Fibroblast of skin of right quadriceps (primary cell): ENCODE results near the gene TLK1.
A peak's percentile ranks its signal among the peaks of the same experiment; 100 is the strongest.

Experiments
- DNase-seq: peaks from one replicate; pipeline ENCODE4 v3.0.0-alpha.2; 2013

TLK1 gene

GRCh38 chr2:170991398-170992182, 169.1 kb downstream of the TLK1 start:
- no peak for DNase-seq

DNA sequence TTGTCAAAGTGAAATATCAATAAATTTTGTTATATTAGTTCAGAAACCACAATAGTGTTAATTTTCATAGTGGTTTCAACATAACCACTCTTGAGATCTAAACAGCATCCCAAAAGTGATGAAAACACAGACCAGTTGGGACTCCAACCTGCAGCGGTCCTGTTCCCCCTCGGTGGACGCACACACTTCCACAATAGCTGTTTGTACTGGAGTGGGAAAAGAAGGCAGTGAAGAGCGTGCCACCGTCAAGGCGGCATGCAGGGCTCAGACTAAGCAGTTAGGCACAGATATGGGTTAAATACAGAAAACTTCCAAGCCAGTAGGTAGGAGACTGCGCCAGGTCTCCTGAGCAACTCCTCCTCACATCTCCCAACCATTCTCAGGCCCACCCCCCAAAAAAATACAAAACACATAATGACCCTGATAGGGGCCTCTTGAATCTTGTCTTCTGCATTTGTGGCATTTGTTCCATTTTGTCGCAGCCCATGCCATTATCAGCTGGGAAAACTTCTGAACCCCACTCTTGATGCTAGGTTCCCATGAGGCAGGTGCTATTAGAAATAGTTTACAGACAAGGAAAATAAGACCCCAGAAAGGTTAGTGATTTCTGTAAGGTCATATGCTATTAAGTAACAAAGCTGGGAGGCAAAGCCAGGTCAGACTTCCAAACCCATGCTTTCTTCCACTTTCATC, 174.0 kb downstream of the TLK1 start:
- no peak for DNase-seq

GRCh38 chr2:170985407-170985806, 175.3 kb downstream of the TLK1 start:
- no peak for DNase-seq

DNA sequence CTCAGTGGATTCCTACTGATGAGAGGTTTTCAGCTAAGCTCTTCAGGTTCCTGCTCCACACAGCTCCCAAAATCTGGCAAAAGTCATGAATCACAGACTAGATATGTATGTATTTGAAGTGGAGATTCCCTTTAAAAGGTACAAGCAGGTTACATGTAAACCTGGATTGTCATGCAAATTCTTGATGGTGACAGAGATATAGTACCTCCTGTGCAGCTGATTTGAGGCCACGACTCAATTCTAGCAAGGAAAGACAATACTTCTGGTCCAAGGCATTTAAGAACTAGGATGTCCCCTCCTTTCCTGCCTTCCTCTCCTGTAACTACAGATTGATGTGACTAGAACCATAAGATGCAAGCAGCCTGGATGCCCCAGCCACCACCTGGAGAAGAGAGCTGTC, 176.6 kb downstream of the TLK1 start:
- DNase-seq, result no peak

GRCh38 chr2:170975943-170976270, 184.8 kb downstream of the TLK1 start:
- no peak for DNase-seq

DNA sequence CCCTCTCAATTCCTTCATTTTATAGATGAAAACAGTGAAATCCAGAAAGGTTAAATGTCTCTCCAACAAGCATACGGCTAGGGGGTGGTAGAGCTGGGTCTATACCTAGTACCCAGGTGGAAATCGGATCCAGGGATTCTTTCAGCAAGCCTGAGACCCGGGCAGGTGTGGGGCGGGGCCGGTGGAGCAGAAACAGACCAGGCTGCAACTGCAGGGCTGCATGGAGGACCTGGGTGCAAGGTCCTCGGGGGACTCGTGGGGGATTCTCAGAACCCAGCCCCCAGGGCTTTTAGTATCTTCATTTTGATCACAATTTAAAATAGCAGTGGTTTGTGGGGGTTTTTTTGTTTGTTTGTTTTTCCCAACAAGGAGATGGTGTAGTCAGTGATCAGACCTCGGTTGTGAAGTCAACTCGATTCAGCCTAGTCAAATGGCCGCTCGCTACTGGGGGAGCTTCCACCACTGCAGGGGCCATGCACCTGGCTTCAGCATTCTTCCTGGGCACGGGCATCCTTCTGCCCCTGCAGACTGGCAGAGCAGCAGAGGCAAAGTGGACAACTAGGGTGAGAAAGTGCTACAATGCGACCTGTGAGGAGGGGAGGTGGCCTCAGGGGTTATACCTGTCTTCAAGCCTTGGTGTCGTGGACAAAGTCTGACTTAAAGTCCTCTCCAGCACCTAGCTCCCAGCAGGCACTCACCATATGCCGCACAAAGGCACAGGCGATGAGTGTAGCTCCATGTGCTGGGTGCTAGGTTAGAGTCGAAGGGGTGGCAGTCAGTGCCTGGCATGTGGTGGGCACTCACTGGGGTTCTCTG, 185.4 kb downstream of the TLK1 start:
- DNase-seq, result no peak

GRCh38 chr2:170974304-170974993, 186.2 kb downstream of the TLK1 start:
- peak; percentile 46 for DNase-seq

DNA sequence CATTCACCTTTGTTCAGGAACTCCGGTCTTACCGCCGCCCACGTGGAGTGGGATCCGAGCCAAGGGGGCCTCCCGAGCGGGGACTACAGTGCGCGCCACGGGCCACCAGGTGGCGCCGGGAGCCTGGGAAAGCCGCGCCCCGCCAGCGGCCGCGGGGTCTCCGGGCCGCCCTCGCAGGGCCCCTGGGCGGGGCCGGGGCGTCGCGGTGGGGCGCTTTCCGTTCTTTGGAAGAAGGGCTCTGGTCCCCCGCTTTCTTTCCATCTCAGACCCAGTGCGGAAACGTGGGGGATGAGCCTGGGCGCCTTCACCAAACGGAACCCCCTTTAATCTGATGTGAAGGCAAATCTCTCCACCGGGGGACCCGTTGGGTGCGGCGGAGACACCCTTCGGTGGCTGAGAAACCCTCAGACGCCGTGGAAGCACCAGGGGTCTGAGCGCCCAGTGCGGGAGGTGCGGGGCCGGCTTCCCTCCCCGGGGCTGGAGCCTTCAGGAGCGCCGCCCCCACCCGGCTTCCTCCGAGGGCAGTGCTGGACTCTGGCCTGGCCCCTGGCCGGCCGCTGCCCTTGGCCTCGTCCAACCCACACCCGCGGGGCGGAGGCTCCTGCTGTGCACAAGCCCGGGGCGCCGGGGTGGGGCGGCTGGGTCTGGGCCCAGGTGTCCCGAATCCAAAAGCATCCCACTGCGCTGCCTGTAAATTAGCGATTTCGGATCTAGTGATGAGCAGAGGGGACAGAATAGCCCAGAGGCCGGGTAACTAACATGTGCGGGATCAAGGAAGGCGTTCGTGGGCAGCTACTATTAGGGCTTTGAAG, 187.0 kb downstream of the TLK1 start:
- peak; percentile 75 for DNase-seq

- DNase-seq, result no peak
Measured at GRCh38 chr2:170973225-170973491, 187.5 kb downstream of the TLK1 start.

- no peak for DNase-seq
Measured at GRCh38 chr2:170972296-170973224, 188.1 kb downstream of the TLK1 start.

- DNase-seq, result no peak
Measured at GRCh38 chr2:170971071-170971470, 189.6 kb downstream of the TLK1 start.

DNA sequence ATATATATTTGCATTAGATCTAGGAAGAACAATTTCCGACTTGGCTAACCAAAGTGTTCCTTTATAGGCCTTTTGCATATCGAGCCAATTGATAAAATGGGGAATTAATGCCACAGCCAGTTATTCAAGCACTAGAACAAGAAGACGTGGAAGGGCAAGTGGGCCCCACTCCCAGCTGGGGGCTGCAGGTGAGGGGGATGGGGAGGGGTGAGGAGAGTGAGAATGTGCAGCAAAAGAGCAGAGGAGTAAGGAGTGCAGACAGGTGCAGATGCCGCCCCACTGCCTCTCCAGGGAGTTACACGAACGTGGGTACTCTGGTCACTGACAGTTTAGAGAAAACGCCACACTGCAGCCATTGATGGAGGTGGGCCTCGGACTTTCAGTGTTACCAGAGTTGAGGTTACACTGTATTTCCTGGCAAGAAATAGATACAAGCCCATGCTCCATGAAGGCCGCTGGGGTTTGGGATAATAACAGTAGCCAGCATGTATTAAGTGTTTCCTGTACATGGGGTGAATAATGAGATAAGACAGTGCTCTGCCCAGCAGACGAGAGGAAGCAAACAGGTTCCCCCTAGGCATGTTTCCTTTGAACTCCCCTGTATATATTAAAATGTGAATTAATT, 190.7 kb downstream of the TLK1 start:
- no peak for DNase-seq

DNA sequence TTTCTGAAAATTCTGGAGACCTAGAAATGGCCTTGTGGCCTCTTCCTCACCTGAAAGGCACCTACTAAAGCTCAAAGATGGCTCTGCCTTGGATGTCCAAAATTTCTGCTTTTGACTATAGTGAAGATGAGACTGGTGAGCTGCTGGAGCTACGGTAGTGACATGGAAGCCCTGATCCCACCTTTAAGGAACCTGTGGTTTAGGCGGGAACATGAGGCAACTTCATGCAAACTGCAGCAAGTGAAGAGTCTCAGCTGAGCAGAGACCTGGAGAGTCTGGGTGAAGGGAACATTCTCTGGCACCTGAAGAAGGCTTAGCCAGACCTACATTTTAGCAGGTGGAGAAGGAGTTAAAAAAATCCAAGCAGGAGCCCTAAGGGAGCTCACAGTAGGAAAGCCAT, 191.7 kb downstream of the TLK1 start:
- DNase-seq, result no peak

GRCh38 chr2:170968205-170969003, 192.3 kb downstream of the TLK1 start:
- DNase-seq, result no peak

DNA sequence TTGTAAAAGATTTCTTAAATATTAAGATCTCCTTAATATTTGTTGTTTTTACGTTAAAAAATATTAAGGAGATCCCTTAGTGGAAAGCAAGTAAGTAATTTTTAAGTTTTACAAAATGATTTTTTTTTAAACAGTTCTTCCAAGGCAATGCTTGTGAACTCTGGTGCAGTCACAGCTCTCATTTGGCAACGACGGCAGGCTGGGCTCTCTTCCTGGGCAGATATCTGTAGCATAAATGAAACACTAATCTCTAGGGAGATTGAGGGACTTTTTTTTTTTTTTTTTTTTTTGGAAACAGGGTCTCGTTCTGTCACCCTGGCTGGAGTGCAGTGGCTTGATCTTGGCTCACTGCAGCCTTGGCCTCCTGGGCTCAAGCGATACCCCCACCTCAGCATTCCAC, 193.1 kb downstream of the TLK1 start:
- no peak for DNase-seq

DNA sequence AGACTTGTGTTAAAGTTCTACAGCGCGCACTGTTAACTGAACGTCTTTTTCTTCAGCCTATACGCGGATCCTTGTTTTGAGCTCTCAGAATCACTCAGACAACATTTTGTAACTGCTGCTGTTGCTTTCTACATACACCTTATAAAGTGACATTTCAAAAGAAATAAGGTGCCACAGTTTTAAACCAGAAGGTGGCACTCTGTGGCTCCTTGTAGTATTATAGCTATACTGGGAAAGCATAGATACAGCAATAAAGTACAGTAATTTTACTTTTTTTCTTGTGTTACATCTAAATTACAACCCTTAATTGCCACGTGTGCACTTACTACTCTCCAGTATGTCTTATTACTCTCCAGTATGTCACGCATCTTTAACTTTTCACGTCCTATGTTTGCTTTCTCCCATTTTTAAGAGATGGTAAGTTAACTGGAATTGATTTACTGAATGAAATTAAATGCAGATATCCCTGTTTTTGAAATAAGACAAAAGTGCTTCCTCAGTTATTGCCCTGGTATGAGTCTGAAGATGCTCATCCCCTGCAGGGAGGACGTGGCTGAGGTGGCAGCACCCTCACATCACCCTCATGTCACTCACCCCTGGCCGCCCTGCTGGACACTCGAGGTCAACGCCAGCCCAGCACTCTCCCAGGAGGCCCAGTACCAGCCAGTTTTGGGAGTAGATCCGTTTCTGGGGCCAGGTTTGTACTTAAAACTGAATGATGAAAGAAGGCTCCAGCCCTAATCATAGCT, 193.9 kb downstream of the TLK1 start:
- DNase-seq, result no peak

DNA sequence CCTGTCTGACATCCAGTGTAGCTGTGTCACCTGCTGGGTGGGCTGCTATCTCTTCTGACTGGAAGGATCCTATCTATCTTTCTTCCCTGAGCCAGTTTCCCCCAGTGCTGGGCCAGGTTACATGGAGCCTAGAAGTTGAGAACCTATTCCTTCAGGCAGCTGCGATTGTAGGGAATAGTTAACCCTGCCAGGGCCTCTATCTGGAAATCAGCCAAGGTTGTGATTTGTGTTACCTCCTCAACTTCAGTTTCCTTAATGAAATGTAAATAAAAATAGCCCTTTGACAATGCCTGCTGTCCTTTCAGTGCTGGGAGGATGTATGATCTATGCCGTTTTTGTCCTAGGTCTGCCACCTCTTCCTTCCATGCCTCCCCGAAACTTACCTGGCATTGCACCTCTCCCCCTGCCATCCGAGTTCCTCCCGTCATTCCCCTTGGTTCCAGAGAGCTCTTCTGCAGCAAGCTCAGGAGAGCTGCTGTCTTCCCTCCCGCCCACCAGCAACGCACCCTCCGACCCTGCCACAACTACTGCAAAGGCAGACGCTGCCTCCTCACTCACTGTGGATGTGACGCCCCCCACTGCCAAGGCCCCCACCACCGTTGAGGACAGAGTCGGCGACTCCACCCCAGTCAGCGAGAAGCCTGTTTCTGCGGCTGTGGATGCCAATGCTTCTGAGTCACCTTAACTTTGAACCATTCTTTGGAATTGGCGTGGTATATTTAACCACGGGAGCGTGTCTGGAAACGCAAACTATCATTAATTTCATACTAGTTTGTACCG, 195.1 kb downstream of the TLK1 start:
- DNase-seq, result peak; percentile 26

- DNase-seq, result no peak
Measured at GRCh38 chr2:170963386-170963785, 197.3 kb downstream of the TLK1 start.
